MM.1S (cell line): ENCODE measurements around the gene CEACAM19.

ENCODE experiments used
- CTCF ChIP-seq: fragments of 300-600 bp; sonication (generic); IDR thresholded peaks from 2 replicates; pipeline ENCODE4 v1.5.1; 2016; ENCODE audit warnings: antibody characterized with exemption, low read length, mixed read lengths
- EZH2 ChIP-seq: fragments of 300-600 bp; sonication (generic); optimal IDR thresholded peaks from 2 replicates; pipeline ENCODE3; 2017; ENCODE audit warnings: low read depth, mild to moderate bottlenecking, antibody characterized with exemption, low read length, mixed read lengths
- EZH2phosphoT487 ChIP-seq: fragments of 300-600 bp; sonication (generic); IDR thresholded peaks from 2 replicates; pipeline ENCODE4 v1.6.1; 2018; ENCODE audit warnings: antibody characterized with exemption, low read length

DNA sequence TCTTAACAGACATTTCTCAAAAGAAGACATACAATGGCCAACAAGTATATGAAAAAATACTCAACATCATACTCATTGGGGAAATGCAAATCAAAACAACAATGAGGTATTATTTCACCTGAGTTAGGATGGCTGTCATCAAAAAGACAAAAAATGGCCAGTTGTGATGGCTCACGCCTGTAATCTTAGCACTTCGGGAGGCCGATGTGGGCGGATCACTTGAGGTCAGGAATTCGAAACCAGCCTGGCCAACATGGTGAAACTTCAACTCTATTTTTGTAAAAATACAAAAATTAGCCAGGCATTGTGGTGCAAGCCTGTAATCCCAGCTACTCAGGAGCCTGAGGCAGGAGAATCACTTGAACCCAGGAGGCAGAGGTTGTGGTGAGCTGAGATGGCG is 49.7 kb downstream of the CEACAM19 start:
- no peak for TF ChIP-seq CTCF
- no peak for TF ChIP-seq EZH2
- no peak for TF ChIP-seq EZH2phosphoT487
